Erythroblast (primary cell): ENCODE data around the gene ALDH4A1.

Experiments used
- GATA1 ChIP-seq: IDR thresholded peaks from 2 replicates; pipeline ENCODE4 v1.6.1; 2011; ENCODE audit warnings: low read depth, mild to moderate bottlenecking, control low read depth, low read length, moderate library complexity
- POLR2A ChIP-seq: IDR thresholded peaks from 2 replicates; pipeline ENCODE4 v1.6.1; 2011; ENCODE audit warnings: mild to moderate bottlenecking, low read length

DNA sequence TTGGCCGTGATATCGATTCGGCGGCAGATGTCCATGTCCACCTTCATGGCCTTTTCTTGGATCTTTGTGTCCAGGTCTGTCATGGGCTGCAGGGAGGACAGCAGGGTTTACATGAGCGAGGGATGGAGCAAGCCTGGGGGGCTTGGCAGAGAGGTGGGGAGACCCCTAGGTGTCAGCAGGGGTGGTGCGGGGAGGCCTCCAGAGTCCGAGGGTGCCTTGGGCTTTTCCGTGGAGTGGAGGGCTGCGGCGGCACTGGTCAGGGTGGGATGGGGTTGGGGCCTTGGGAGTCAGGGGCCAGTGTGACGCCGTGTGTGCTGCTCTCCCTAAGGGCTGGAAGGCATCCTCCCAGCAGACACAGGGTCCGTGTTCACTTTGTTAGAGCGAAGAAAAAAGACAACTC, 16.1 kb upstream of the ALDH4A1 start:
- no peak for TF ChIP-seq POLR2A
- no peak for TF ChIP-seq GATA1
